GM19193 (cell line): Measurements from ENCODE around the gene PIWIL4.

Source experiments
- POLR2A ChIP-seq: IDR thresholded peaks from 4 replicates; pipeline ENCODE4 v1.6.1; 2011; ENCODE audit not compliant: insufficient read depth, insufficient read length; ENCODE audit errors: extremely low read depth

The PIWIL4 gene

GRCh38 chr11:94544646-94545263 is 22.4 kb upstream of the PIWIL4 start:
- no peak for TF ChIP-seq POLR2A

DNA sequence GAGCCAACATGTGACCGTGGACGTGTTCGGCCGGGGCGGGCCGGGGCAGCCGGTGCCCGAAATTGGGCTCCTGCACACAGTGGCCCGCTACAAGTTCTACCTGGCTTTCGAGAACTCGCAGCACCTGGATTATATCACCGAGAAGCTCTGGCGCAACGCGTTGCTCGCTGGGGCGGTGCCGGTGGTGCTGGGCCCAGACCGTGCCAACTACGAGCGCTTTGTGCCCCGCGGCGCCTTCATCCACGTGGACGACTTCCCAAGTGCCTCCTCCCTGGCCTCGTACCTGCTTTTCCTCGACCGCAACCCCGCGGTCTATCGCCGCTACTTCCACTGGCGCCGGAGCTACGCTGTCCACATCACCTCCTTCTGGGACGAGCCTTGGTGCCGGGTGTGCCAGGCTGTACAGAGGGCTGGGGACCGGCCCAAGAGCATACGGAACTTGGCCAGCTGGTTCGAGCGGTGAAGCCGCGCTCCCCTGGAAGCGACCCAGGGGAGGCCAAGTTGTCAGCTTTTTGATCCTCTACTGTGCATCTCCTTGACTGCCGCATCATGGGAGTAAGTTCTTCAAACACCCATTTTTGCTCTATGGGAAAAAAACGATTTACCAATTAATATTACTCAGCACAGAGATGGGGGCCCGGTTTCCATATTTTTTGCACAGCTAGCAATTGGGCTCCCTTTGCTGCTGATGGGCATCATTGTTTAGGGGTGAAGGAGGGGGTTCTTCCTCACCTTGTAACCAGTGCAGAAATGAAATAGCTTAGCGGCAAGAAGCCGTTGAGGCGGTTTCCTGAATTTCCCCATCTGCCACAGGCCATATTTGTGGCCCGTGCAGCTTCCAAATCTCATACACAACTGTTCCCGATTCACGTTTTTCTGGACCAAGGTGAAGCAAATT is 21.7 kb upstream of the PIWIL4 start:
- TF ChIP-seq POLR2A = no peak

GRCh38 chr11:94546162-94546470 is 21.1 kb upstream of the PIWIL4 start:
- no peak for TF ChIP-seq POLR2A

GRCh38 chr11:94546886-94547285 is 20.3 kb upstream of the PIWIL4 start:
- TF ChIP-seq POLR2A = no peak

DNA sequence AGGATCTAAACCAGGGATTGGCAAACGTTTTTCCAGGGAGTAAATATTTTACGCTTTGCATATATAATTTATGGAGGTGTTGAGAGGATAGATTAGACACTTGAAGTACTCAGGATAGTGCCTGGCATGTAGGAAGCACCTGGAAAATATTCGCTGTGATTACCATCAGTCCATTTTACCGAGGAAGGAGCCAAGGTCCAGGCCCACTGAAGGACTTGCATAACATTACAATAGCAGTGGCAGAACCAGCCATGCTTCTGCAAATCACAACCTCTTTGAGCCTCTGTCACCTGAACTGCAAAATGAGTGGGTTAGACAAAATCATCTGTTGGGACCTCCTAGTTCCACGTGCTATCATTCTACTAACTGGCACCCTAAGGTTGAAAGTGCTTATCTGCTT is 18.0 kb upstream of the PIWIL4 start:
- TF ChIP-seq POLR2A = no peak

DNA sequence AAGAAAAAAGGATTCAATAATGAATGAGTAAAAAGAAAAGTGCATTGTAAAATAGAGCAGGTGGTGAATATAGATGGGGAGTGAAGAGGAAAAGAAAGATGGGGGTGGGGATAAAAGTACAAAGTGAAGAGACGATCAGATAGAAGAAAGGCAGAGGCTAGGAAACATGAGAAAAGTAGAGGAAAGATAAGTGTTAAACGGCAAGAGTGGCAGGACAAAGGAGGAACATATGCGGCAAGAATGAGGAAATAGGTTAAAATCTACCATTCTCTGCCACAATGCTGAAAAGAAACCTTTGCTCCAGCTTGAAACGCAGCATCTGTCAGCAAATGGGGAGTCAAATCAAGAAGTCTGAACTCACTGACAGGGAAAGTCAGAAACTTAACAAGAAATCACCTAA is 16.7 kb upstream of the PIWIL4 start:
- TF ChIP-seq POLR2A = no peak

DNA sequence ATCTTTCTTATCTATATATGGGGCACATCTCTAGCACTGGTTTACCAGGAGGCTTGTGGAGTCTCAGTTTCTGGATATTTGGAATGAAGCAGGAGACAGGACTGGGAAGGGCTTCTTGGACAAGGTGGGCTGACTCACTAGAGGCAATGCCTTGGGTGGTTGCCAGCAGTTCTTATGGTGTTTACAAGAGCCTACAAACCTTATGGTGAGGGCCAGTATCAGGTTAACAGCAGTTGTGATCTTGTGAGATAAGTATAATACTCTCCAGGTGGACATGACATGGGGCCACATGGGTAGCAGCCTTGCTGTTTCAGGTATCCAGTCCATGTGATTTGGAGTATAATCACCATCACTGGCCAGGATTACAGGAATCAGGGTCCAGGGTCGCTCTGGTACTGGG is 13.2 kb upstream of the PIWIL4 start:
- no peak for TF ChIP-seq POLR2A

DNA sequence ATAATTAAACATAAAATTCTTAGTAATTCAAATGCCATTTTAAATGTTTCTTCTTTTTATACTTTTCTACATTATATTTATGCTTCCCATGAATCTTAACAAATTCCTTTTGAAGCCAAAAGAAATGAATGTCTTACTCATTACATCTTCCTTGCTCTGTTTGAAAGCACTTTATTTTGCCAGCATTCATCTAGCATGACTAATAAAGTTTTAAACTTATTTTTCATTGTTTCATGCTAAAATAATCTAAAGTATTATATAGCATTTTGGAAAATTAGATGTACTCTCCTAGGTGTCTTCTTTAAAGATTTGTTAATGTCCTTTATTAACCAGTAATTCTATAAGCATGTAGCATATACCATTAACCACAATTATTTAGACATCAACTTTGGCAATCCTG is 9.7 kb upstream of the PIWIL4 start:
- no peak for TF ChIP-seq POLR2A

DNA sequence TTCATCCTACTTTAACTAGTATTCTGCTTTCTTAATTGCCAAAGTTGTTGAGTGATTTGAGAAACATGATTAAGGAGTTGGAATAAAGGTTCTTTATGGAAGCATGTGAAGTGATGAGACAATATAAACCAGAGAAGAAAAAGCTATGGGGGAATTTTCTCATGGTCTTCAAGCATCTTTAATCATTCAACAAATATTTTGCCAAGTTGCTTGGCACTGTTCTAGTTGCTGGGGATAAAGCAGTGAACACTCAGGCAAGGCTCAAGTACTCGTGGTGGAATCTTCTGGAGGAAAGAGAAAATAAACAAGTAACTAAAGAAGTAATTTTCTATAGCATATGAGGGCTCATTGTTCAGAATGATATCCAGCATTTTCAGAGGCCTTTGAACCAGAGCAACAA is 9.2 kb upstream of the PIWIL4 start:
- TF ChIP-seq POLR2A = no peak

- no peak for TF ChIP-seq POLR2A
Measured at GRCh38 chr11:94558468-94558867, 8.7 kb upstream of the PIWIL4 start.

- no peak for TF ChIP-seq POLR2A
Measured at GRCh38 chr11:94558932-94559331, 8.2 kb upstream of the PIWIL4 start.

DNA sequence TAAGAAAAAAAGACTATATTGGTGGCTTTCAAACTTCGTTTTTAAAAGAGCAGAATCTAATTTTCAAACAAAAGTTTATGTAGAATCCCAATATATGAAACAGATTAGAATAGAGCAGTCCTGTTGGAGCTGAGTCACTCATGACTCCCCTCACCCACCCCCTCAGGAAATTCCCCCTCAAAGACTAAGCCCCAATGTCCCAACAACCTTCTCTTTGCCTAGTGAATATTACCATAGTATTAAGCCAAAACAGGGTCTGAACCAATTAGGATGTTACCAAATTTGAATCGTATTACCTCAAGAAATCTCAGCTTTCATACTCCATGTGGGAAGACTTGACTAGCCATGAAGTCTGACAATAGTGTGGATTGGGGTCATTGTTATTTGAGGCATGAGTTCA is 7.8 kb upstream of the PIWIL4 start:
- no peak for TF ChIP-seq POLR2A

DNA sequence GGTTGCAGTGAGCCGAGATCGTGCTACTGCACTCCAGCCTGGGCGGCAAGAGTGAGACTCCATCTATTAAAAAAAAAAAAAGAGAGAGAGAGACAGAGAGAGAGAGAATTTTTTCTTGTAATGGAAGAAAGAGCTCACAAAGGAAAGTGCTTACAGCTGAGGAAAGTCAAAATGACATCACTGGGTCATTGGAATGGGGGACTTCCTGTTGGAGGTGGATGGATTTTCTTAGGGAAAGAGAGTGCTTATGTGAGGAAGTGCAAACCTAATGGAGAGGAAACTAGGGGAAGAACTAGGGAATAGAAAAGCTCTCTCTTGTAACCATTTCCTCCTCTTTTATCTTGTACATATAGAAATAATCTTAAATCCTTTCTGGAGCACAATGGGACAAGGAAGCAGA is 6.3 kb upstream of the PIWIL4 start:
- TF ChIP-seq POLR2A = no peak

GRCh38 chr11:94563176-94563847 is 3.9 kb upstream of the PIWIL4 start:
- TF ChIP-seq POLR2A = no peak

GRCh38 chr11:94563848-94564467 is 3.2 kb upstream of the PIWIL4 start:
- TF ChIP-seq POLR2A = no peak

DNA sequence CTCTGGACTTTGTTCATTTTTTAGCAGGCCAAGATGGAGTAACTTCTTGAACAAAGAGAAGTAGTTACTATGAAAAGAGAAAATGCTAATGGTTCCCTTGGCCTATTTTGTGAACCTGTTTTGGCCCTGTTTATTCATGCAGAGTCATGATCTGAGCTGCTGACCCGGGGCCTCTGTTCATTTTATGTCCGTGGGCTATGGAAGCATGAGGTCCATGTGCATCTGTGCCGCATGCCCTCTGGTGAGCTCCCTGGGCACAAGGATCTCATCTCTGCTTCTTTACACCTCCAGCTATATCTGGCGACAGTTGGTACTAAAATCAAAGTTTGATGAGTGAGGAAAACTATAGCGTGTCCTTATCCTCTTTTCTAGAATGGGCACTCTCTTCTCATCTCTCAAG is 1.0 kb downstream of the PIWIL4 start:
- no peak for TF ChIP-seq POLR2A

DNA sequence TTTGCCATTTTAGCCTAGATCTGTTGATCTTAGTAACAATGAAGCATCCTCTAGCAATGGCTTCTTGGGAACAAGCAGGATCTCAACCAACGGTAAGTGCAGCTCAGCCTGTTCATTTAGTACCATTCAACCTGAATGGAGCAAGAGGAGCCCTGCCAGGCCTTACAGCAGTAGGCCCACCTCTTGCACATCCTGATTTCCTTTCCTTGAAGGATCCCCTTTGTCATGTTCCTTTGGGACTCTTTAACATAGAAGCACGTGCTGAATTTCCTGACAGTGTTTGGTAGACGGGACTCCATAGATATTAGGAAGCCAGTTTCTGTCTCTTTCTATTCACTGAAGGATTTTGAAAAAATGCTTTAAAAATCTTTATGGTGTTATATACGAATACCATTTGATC is 1.5 kb downstream of the PIWIL4 start:
- no peak for TF ChIP-seq POLR2A
